HG03196 (cell line): ENCODE measurements around the gene CRIP2.

Source experiments
- ATAC-seq: cut with Tn5 transposase; IDR thresholded peaks from one replicate; pipeline ENCODE4 v1.9.1; 2021; ENCODE audit not compliant: unreplicated experiment

Gene CRIP2

DNA sequence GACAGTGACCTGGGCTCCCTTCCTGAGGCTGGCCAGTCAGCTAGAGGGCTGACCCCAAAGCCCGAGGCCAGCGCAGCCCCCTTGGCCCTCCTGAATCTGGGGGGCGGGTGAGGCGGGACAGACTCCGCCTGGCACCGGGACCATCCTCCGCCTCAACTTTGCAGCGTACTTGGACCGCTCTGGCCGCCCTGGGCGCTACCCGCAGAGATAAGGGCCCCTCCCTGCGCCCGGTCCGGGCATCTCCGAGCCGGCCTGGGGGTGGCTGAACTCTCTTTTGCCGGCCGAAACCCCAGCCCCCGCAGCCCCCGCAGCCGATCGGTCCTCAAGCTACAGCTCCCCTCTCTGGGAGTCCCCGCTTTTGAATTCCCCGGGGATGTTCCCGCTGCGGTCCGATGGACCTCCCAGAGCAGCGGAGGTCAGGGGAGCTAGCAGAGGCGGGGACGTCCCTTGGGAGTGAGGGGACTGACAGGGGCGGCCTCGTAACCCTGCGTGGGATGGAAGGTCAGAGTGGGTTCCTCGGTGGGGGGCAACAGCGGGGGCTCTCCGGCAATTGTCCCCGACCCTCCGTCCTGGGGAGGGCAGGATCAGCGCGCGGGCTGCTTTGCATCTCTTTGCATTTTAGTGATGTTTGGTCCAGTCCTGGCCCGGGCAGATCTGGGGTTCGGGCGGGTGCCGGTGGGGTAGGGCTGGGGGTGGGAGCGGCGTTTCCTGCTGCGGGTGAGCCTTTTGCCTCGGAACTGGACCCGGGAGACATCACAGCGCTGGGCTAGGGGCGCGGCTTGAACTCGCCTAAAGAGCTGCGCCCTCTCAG is 11.7 kb downstream of the CRIP2 start, which contains the start of gene CRIP1:
CRIP1 (plus strand) TSS at position 724 of the 811 bp plus-strand sequence. CDS start 374 bp downstream, outside the sequence.
- no peak for ATAC-seq

DNA sequence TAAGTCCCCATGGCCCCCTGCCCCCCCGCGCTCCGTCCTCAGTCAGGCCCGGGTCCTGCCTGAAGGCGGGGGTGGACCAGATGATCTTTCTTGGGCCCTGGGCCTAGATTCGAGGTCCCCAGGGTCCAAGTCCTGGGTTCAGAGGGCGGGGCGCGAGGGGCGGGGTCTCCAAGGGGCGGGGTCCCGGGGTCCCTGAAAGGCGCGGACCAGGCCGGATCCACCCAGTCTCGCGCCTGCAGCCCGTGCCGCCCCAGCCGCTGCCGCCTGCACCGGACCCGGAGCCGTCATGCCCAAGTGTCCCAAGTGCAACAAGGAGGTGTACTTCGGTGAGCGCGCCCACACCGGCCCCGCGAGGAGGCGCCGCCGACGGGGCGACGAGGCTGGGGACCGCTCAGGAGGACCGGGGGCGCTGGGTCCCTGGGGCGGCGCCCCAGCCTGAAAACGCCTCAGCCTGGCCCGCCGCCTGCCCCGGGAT is 12.4 kb downstream of the CRIP2 start:
- no peak for ATAC-seq

DNA sequence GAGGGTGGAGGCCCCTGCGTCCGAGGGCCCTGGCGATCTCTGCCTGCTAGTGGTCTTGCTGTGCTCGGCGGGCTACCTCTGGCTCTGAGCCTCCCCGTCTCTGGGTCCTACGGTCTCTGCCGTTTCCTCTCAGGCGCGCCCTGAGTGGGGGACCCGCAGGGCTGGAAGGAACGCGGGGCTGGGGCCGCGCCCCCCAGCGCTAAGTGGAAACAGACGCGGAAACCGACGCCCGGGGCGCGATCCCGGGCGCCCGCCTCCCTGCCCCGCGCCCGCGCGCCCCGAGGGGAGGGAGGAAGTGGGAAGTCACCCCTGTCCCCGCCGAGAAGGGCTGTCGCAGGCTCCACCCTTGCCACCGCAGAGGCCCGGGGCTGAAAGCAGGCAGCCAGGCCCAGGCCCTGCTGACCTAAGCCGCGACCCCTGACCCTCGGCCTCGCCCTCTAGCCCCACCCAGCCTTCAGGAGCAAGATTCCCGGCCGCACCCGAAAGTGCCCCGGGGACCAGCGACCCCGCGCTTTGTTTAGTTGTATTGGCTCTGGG is 12.9 kb downstream of the CRIP2 start:
- no peak for ATAC-seq

DNA sequence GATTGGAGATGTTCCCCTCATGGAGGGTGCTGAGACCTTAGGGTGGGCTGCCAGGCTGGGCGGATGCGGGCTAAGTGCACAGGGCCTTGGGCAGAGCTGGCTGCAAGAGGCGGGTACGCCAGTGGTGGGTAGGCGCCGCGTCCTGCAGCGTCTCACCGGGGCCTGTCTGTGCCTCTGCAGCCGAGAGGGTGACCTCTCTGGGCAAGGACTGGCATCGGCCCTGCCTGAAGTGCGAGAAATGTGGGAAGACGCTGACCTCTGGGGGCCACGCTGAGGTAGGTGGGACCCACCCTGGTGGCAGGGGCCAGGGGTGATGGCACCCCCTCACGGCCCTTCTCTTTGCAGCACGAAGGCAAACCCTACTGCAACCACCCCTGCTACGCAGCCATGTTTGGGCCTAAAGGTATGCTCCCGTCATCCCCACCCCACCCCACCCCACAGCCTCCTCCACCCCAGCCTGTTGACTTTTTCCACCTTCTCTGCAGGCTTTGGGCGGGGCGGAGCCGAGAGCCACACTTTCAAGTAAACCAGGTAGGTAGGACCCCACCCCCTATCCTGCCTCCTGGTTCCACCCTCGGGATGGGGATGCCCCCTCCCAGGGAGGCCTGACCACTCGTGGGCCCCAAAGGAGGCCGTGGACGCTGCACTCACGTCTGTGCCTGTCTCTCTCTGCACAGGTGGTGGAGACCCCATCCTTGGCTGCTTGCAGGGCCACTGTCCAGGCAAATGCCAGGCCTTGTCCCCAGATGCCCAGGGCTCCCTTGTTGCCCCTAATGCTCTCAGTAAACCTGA is 13.6 kb downstream of the CRIP2 start:
- ATAC-seq = no peak

DNA sequence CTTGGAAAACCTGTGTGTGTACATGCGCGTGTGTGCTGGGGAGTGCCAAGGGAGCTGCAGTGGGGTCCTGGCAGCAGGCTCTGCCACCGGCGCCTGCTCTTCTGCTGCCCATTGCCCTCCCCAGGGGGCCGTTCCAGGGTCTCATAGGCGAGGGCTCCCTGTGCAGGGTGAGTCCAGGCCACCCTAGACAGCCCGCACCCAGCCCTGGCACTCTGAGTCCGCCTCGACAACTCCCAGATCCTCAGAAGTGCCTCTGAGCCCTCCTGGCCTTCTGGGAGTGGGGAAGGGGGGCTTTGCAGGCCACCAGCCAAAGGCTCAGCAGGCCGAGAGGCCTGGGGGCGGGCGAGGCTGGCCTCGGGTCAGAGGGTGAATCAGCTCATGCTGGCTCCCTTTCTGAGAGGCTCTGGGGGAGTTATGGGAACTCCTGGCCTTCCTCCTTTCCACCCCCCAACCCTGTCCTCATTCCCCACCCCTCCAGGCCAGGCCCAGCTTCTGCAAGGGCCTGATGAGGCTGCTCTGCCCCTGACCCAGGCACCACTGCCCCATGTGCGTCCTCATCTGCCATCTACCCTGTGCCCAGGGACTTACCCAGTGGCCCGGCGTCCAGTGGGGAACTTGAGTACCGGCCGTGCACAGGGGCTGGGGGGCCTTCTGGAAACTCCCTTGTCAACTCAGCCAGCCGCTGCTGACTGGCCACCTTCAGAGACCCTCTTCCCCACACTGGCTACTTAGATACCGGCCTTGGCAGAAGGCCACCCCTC is 14.3 kb downstream of the CRIP2 start:
- no peak for ATAC-seq

DNA sequence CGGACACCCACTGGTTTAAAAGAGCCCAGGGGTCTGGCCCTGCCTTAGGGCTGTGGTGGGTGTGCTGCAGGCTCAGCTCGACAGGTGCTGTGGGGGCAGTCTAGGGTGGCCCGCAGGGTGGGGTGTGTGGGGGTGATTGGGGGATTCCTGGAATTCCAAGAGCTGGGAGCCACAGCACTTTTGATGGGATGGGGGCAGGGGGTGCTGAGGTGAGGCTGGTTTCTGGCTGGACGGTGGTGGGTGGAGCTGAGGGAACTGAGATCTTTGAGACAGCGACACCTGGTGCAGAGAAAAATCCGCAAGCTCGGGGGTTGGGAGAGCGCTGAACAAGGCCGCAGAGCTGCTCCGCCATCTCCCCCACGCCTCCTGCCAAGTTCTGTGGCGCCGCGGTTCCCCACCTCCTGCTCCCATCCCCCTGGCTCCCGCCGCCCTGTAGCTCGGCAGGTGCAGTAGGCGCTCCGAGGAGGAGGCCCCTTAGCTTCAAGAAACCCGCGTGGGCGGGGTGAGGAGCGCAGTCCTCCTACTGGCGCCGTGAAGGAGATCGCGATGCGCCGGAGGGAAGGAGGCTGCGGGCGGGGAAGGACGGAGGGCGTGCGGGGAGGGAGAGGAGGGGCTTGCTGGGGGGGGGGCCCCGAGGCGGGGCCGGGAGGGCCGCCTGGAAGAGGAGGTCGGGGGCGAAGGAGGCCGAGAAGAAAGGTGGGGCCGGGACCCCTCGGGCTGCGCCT is 15.1 kb downstream of the CRIP2 start:
- ATAC-seq = no peak

DNA sequence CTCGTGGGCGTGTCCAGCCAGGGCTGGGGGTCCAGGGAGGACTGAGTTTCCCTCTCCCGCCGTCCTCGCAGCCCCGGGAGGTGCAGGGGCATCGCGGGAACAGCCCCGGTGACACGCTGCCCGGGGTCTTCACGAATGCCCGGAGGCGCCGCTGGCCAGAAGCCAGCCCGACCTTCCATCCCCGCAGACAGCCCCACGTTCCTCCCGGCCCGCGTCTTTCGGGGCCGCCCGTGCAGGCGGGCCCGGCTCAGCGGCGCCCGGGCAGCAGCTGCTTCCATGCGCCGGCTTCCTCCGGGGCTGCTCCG is 15.6 kb downstream of the CRIP2 start:
- peak; percentile 1 for ATAC-seq

DNA sequence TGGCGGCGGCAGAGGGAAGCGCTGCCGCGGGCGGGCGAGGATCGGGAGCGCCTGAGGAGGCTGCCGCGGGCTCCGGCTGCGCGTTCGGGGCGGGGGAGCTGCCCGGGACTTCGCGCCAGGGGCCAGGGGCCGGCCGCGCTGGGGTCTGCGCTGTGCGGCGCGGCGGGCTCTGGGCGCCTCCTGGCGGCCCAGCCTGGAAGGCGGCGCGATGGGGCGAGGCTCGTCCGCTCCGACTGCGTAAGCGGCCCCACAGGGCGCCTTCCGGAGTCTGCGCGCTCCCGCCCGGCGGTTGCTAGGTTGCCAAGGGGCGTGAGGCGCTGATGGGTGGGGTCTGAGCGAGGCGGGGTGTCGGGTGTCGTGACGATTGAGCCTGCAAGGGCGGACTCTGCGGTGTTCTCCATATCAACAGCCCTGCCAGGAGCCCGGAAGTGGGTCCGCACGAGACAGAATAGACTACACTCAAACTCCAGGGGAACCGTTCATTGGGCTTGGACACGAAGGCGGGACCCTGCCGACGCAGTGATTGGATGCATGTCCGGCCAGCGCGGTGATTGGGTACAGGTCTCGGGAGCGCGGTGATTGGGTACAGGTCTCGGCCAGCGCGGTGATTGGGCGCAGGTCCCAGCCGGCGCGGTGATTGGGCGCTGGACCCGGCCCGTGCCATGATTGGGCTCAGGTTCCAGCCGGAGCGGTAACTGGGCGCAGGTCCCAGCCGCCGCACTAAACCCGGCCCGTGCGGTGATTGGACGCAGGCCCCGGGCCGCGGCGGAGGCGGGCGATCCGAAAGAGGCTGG is 16.1 kb downstream of the CRIP2 start, which contains the start of gene TEDC1:
TEDC1 (plus strand) TSS at position 675 of the 794 bp plus-strand sequence. CDS start 130 bp downstream, outside the sequence.
- ATAC-seq = peak; percentile 66

DNA sequence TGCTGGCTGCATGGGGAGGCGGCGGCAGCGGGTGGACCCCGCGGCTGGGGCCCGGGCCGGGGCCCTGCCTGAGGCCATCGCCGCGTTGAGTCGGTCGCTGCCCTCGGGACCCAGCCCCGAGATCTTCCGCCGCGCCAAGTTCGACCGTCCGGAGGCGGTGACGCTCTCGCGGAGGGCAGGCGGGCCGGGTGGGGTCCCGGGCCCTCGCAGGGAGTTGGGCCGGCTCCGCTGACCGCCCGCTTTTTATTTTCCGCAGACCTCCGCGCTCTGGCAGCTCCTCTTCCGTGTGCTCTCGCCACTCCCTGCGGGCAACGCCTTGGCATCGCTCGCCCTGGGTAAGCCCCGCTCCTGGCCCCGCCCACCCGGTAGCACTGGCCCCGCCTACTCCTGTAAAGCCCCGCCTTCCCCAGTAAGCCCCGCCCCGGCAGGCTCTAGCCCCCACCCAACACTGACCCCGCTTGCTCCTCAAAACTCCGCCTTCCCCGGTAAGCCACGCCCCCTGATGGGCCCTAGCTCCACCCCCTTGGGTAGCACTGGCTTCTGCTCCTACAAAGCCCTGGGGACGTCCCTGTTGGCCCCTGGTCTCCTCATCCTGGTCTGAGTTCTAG is 16.8 kb downstream of the CRIP2 start:
- no peak for ATAC-seq

DNA sequence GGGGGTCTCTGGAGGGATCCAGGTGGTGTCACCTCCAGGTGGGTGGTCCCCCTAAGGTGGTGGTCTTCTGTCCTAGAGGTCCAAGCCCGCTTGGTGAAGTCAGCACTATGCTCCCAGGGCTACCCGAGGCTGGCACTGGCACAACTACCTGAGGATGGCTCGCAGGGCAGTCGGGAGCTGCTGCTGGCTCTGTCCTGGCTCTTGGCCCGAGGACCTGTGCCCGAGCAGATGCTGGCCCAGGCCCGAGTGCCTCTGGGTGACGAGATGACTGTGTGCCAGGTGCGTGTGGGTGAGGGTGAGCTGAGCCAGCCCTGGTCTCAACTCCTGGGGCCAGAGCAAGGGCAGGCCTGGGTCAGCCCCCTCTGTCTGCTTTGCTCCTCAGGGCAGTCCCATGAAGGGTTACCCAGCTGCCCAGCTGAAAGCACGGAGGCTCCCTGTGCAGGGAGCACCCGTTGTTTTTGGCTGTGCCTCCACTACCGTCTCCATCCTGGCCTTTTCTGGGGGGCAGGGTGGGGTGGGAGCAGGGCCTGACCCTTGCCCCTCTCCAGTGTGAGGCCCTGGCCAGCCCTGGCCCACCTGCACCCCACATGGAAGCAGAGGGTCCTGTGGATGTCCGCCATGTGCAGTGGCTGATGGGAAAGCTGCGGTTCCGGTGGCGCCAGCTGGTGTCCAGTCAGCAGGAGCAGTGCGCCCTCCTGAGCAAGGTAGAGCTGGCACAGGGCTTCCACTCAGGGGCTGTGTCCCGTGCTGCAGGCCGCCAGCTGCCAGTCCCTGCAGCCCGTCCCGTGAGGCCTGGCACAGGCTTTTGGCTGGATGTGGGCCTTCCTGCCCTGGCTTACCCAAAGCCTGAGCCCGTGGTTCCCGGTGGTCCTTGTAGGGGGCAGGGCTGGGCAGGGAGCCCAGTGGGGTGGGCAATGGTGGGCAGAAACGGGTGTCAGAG is 17.7 kb downstream of the CRIP2 start:
- ATAC-seq = no peak

DNA sequence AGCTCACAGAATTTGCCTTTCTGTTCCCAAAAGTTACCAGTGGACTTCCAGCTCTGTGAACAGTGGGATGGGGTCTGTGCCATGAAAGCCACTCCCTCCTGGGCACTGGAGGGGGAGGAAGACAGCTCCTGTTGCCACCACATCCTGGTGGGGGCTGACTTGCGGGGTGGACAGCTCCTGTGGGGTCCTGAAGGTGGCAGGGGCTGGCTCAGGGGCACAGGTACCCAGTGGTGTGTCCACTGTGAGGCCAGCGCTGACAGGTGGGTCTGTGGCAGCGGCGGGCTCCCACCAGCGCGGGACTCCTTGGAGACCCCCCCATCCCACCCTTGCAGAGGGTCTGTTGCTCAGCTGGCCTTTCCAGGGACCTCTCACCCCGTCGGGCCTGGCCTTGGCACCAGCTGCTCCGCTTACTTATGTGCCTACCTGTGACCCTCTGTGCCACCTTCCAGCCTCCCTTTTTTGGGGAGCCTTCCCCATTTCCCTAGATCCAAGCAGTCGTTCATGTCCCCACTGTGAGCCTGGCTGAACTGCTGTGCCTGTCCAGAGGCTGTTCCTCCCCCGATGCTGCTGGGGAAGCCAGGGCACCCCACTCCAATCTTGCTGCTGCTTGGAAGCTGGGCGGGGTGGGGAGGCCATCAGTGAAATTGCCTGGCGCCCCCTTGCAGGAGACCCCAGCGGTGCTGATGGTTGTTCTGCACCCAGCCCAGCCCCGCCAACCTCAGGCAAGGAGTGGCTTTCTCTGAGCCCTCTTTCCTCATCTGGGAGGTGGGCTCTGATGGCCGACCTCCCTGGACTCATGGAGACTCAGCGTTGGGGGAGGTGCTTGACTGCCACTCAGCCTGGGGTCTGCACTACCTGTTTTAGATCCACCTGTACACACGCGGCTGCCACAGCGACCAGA is 18.6 kb downstream of the CRIP2 start:
- ATAC-seq = no peak

DNA sequence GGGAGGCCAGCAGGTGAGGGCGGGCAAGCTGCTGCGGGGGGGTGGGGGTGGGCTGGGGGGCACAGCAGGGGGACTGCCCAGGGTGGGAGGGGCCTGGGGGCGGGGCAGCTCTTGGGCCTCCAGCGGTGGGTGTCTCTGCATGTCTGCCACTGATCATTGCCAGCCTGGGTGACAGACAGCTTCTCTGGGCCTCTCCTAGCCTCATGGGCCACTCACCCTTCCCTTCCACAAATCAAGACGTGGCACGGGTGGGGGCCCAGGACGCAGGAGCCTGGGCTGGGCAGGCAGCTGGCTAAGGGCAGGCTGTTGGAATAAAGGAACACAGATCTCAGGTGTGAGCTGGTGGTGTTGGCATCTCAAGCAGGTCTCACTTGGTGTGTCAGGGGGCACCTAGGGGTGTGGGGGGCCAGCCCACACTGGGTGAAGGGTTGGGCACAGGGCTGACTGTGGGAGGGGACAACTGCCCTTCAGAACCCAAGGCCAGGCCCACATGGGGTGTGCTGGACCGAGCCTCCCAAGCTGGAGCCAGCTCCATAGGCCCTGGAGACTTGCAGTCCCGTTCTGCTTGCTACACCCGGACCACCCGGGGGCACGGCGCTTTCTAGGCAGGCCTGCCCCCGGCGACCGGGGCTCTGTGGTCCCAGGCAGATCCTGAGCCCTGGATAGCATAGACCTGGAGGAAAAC is 19.4 kb downstream of the CRIP2 start:
- ATAC-seq = no peak

DNA sequence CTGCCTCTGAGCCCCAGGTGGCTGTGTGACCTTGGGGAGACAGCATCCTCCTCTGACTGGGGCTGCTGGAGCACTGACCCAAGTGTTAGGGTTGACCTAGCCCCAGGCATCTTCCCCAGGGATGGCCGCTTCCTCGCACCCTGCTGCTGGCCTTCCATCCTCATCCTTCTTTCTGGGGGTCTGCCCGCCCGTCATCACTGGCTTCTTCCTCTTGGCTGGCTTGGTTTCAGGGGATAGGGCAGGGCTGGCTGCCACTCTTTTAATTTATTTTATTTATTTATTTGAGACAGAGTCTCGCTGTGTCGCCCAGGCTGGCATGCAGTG is 19.9 kb downstream of the CRIP2 start:
- ATAC-seq = no peak

DNA sequence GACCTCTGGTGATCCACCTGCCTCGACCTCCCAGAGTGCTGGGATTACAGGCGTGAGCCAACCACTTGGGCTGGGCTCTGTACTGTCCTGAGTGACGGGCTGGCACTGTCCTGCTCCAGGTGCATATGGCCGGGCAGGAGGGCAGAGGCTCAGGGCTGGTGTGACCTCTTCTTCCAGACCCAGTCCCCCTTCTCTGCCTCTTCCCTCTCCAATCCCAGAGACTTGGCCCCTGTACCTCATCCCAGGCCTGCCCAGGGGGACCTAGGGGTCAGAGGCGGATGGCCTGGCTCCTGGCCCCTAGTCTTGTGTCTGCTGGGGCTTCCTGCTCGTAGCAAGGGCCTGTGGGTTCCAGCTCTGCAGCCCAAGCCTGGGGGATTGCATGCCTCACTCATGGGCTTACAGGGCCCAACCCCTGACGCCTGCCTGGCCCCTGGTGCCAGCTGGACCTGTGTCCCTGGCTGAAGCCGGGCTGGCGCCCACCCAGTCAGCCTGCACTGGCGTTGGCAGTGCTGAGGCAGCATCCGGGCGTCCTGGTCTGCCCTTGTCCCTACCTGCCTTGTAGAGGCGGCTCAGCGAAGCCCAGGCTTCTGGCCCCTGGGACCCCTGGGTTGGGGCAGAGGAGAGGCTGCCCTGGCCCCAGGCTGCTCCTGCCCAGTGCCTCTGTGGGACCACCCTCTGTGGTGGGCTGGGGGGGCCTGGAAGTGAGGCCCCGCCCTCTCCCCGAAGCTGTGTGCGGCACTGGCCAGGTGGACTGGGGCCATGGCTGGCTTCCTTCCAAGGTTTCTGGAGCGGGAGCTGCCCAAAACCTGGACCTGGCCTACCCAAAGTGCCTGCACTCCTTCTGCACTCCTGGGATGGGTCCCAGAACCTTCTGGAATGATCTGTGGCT is 20.7 kb downstream of the CRIP2 start:
- no peak for ATAC-seq

DNA sequence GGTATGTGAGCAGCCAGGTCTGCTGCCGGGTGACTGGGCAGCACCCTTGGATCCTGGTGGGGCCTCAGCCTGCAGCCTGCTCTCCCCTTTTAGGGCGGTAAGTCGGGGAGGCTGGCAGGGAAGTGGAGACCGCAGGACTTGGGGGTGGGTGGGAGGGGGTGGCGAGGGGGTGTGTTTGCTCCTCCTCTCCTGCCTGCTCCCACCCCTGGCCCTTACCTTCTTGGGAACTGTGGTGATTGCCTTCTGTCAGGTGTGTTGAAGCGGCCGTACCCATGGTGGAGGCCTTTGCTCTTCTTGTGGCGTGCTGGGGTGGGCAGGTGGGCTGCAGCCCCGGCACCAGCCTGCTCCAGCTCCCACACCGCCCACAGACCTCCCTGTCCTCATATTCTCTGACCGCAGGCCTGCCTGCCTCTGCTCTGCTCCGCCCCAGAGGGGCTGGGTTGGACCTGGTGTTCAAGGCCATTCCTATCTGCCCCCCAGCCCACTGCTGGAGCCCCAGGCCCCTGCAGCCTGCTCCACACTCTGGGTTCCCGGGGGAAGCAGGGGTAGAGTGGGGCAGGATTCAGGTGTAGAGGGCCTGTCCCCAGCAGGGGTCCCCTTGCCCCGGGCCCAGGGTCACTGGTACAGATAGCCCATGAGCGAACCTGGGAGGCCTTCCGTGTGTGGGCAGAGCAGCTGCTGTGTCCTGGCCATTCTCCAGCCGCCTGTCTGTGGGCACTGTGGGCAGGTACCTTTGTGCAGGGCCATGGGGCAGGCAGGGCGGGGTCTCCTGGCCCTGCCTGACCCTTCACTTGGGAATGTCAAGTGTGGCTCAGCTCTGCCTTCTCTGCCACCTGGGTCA is 21.6 kb downstream of the CRIP2 start:
- no peak for ATAC-seq
